HEK293T (cell line): ENCODE measurements around the gene KREMEN2.

Experiments used
- CTCF ChIA-PET: fragments of 350-600 bp; formaldehyde crosslinking; extraction: SDS; loops from one replicate; lab custom pipeline; 2021; ENCODE audit warnings: antibody characterized with exemption, inconsistent platforms; lab: Yijun Ruan, JAX
- POLR2A ChIA-PET: fragments of 350-600 bp; formaldehyde crosslinking; extraction: SDS; loops from one replicate; lab custom pipeline; 2020; ENCODE audit warnings: antibody characterized with exemption, inconsistent platforms; lab: Yijun Ruan, JAX
- DNase-seq: peaks from one replicate; pipeline ENCODE4 v3.0.0; 2012; ENCODE audit warnings: mixed read lengths; ENCODE audit errors: extremely low spot score
- ARNT ChIP-seq: fragments of 450-650 bp; IDR thresholded peaks from 2 replicates; pipeline ENCODE4 v1.6.1; 2017; ENCODE audit warnings: mild to moderate bottlenecking
- BHLHE40 ChIP-seq: fragments of 450-650 bp; IDR thresholded peaks from 2 replicates; pipeline ENCODE4 v1.6.1; 2016; ENCODE audit warnings: mild to moderate bottlenecking, moderate library complexity, borderline replicate concordance
- CTBP1 ChIP-seq: fragments of 450-650 bp; IDR thresholded peaks from 2 replicates; pipeline ENCODE4 v1.6.1; 2016; ENCODE audit warnings: borderline replicate concordance
- ELF4 ChIP-seq: fragments of 450-650 bp; IDR thresholded peaks from 2 replicates; pipeline ENCODE4 v1.6.1; 2017; ENCODE audit warnings: antibody characterized with exemption
- FOXA1 ChIP-seq: fragments of 450-650 bp; IDR thresholded peaks from 2 replicates; pipeline ENCODE4 v1.6.1; 2016; ENCODE audit warnings: mild to moderate bottlenecking
- FOXK2 ChIP-seq: fragments of 450-650 bp; IDR thresholded peaks from 2 replicates; pipeline ENCODE4 v1.6.1; 2016; ENCODE audit warnings: mild to moderate bottlenecking
- FOXM1 ChIP-seq: fragments of 450-650 bp; IDR thresholded peaks from 2 replicates; pipeline ENCODE4 v1.6.1; 2017; ENCODE audit warnings: mild to moderate bottlenecking, borderline replicate concordance
- HDGF ChIP-seq: fragments of 450-650 bp; IDR thresholded peaks from 2 replicates; pipeline ENCODE4 v1.6.1; 2017; ENCODE audit warnings: antibody characterized with exemption, borderline replicate concordance
- L3MBTL2 ChIP-seq: fragments of 450-650 bp; conservative IDR thresholded peaks from 2 replicates; pipeline ENCODE4 v1.6.1; 2016; ENCODE audit warnings: mild to moderate bottlenecking
- LEF1 ChIP-seq: fragments of 450-650 bp; IDR thresholded peaks from 2 replicates; pipeline ENCODE4 v1.6.1; 2017; ENCODE audit warnings: mild to moderate bottlenecking, borderline replicate concordance
- NFRKB ChIP-seq: fragments of 450-650 bp; IDR thresholded peaks from 2 replicates; pipeline ENCODE4 v1.6.1; 2016; ENCODE audit warnings: mild to moderate bottlenecking, moderate library complexity
- SP1 ChIP-seq: fragments of 450-650 bp; IDR thresholded peaks from 2 replicates; pipeline ENCODE4 v1.6.1; 2017
- SUZ12 ChIP-seq: fragments of 450-650 bp; IDR thresholded peaks from 2 replicates; pipeline ENCODE4 v1.6.1; 2016; ENCODE audit warnings: mild to moderate bottlenecking
- TARDBP ChIP-seq: fragments of 450-650 bp; IDR thresholded peaks from 2 replicates; pipeline ENCODE4 v1.6.1; 2016
- ZNF384 ChIP-seq: fragments of 450-650 bp; IDR thresholded peaks from 2 replicates; pipeline ENCODE4 v1.6.1; 2016
- TF ChIP-seq, protein P1 (sequence below): fragments of 450-650 bp; IDR thresholded peaks from 2 replicates; pipeline ENCODE4 v1.6.1; 2016

Gene KREMEN2

GRCh38 chr16:2963723-2964474 lies at the start of gene KREMEN2:
TSS of gene KREMEN2 (plus strand) at chr16:2964275. CDS start at chr16:2964521, 246 bp downstream.
- TF ChIP-seq L3MBTL2, result peak; percentile 64
- TF ChIP-seq HDGF, result no peak
- DNase-seq, result peak; percentile 79
- ChIA-PET CTCF (no interaction called here), POLR2A (interaction anchor here (0.9 to 3.0 kb wide), 7 partner anchors 8 to 59 kb away, joined by 3 to 30 read pairs (median 4); partner anchors contain the start of genes HCFC1R1, PKMYT1 and THOC6)

GRCh38 chr16:2915196-2915929 lies 48.7 kb upstream of the KREMEN2 start:
- DNase-seq, result no peak
- ChIA-PET CTCF (interaction anchor here (1.2 to 1.7 kb wide), 4 partner anchors 8 to 76 kb away, joined by 5 to 10 read pairs (median 5); no protein-coding TSS in a partner anchor), POLR2A (interaction anchor here (1.0 to 1.6 kb wide), 5 partner anchors 9 to 65 kb away, joined by 3 to 8 read pairs (median 4); partner anchors contain the start of genes FLYWCH2 and PKMYT1)
- TF ChIP-seq CTBP1, result no peak
- TF ChIP-seq, protein P1, sequence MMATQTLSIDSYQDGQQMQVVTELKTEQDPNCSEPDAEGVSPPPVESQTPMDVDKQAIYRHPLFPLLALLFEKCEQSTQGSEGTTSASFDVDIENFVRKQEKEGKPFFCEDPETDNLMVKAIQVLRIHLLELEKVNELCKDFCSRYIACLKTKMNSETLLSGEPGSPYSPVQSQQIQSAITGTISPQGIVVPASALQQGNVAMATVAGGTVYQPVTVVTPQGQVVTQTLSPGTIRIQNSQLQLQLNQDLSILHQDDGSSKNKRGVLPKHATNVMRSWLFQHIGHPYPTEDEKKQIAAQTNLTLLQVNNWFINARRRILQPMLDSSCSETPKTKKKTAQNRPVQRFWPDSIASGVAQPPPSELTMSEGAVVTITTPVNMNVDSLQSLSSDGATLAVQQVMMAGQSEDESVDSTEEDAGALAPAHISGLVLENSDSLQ, result no peak
- TF ChIP-seq SP1, result no peak
- no peak for TF ChIP-seq LEF1
- no peak for TF ChIP-seq BHLHE40
- no peak for TF ChIP-seq SUZ12
- no peak for TF ChIP-seq HDGF
- TF ChIP-seq ZNF384, result no peak
- TF ChIP-seq L3MBTL2, result no peak
- no peak for TF ChIP-seq ELF4
- TF ChIP-seq FOXM1, result no peak
- no peak for TF ChIP-seq NFRKB

DNA sequence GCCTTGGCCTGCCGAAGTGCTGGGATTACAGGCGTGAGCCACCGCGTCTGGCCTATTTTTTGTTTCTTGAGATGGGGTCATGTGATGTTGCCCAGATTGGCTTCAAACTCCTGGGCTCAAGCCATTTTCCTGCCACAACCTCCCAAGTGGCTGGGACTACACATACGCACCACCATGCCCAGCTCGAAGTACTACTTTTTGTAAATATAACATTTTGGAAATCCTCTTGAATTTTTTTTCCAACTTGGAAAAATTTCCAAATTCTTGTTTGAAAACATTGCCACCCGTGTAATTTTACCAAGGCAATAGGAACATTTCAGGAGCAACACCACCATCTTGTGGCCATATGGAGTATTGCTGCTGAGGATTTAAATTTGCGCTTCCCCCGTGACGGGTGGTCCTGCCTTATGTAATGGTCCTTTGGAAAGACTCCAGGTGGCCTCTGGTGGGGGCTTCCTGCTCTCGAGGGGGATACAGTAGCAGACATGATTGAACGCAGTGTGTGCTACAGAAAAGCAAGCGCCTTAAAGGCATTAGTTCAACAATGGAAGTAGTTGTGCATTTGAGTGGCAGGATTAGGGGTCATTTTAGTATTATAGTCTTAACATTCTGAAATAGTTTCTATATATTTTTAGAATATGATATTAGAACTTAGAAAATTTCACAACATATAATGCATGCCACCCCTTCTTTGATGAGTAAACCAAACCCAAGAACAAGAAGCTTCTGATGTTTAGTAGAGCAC lies 44.4 kb upstream of the KREMEN2 start:
- DNase-seq, result peak; percentile 58
- ChIA-PET CTCF (interaction anchor here (1.2 to 3.1 kb wide), 3 partner anchors 13 to 81 kb away, joined by 3 to 14 read pairs (median 7); no protein-coding TSS in a partner anchor), POLR2A (no interaction called here)
- no peak for TF ChIP-seq ARNT
- no peak for TF ChIP-seq ZNF384
- TF ChIP-seq, protein P1, result no peak
- TF ChIP-seq FOXA1, result no peak
- TF ChIP-seq BHLHE40, result no peak
- no peak for TF ChIP-seq SUZ12
- no peak for TF ChIP-seq LEF1
- no peak for TF ChIP-seq CTBP1
- TF ChIP-seq FOXM1, result no peak
- no peak for TF ChIP-seq L3MBTL2
- no peak for TF ChIP-seq ELF4
- no peak for TF ChIP-seq NFRKB
- no peak for TF ChIP-seq TARDBP
- TF ChIP-seq FOXK2, result no peak
- TF ChIP-seq SP1, result no peak
- no peak for TF ChIP-seq HDGF

DNA sequence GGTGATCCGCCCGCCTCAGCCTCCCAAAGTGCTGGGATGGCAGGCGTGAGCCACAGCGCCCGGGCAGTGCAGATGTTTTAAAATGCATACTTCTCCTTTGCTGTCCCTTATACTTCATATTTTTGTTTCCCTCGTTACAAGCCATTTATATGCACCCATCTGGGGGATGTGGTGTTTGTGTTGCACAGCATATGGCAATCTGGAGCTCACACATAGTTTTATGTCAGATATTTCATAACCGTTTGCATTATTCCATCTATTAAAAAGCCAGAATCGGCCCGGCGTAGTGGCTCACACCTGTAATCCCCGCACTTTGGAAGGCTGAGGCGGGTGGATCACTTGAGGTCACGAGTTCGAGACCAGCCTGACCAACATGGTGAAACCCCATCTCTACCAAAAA lies 40.6 kb upstream of the KREMEN2 start:
- CTCF ChIA-PET, result interaction anchor here (0.7 kb wide), 1 partner anchor 135 kb away, joined by 7 read pairs; no protein-coding TSS in a partner anchor
- POLR2A ChIA-PET, result interaction anchor here (0.8 kb wide), 1 partner anchor 12 kb away, joined by 4 read pairs; the partner anchor contains the start of gene FLYWCH1
- no peak for DNase-seq
- no peak for TF ChIP-seq CTBP1
- TF ChIP-seq SP1, result no peak
- no peak for TF ChIP-seq FOXA1
- no peak for TF ChIP-seq L3MBTL2
- no peak for TF ChIP-seq FOXM1
- TF ChIP-seq BHLHE40, result no peak
- TF ChIP-seq ZNF384, result no peak
- TF ChIP-seq SUZ12, result no peak
- no peak for TF ChIP-seq TARDBP
- no peak for TF ChIP-seq FOXK2
- TF ChIP-seq ARNT, result no peak
- TF ChIP-seq LEF1, result no peak
- TF ChIP-seq ELF4, result no peak
- TF ChIP-seq HDGF, result no peak
- TF ChIP-seq NFRKB, result no peak
- TF ChIP-seq, protein P1, result no peak
